ENCODE data around the gene PDE5A.

DNA sequence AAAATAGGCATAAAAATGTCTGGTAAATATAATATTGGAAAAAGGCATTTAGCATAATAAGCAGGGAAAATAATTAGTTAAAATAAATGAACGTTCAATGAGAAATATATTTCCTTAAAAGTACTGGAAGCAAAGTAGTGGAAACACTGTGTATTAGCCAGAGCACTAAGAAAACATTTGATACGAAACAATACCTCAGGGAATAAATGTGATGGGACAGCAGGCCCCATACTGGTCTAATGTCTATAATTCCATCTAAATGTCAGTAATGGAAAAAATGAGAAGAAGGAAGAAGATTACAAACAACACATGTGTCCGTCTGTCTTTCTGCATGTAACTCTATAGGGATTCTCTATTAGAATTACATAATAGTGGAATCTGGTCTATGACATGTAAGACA lies 79.0 kb downstream of the PDE5A start:
- TF ChIP-seq, protein P1, sequence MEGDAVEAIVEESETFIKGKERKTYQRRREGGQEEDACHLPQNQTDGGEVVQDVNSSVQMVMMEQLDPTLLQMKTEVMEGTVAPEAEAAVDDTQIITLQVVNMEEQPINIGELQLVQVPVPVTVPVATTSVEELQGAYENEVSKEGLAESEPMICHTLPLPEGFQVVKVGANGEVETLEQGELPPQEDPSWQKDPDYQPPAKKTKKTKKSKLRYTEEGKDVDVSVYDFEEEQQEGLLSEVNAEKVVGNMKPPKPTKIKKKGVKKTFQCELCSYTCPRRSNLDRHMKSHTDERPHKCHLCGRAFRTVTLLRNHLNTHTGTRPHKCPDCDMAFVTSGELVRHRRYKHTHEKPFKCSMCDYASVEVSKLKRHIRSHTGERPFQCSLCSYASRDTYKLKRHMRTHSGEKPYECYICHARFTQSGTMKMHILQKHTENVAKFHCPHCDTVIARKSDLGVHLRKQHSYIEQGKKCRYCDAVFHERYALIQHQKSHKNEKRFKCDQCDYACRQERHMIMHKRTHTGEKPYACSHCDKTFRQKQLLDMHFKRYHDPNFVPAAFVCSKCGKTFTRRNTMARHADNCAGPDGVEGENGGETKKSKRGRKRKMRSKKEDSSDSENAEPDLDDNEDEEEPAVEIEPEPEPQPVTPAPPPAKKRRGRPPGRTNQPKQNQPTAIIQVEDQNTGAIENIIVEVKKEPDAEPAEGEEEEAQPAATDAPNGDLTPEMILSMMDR (conservative IDR thresholded peaks at IDR 0.05): no peak
- no peak for TF ChIP-seq EZH2 (IDR thresholded peaks at IDR 0.05; ENCODE audit: low read depth)

Measured in PC-9 (cell line).